IPS-20b (cell line): ENCODE data around the gene SPTB.

Experiments
- H3K27ac ChIP-seq: one replicate; pipeline ENCODE4 v1.5.1; 2013; ENCODE audit warnings: low read length
- H3K27me3 ChIP-seq: 2 replicates; pipeline ENCODE4 v1.6.1; 2013; ENCODE audit warnings: mild to moderate bottlenecking, low read length, inconsistent platforms; ENCODE audit not compliant: insufficient read depth
- H3K36me3 ChIP-seq: 2 replicates; pipeline ENCODE4 v1.6.1; 2013; ENCODE audit warnings: low read depth, mild to moderate bottlenecking, inconsistent platforms, low read length, moderate library complexity; ENCODE audit not compliant: insufficient read depth
- H3K4me1 ChIP-seq: 2 replicates; pipeline ENCODE4 v1.6.1; 2013; ENCODE audit warnings: mild to moderate bottlenecking, control low read depth, inconsistent platforms, low read length, moderate library complexity; ENCODE audit not compliant: insufficient read depth
- H3K4me3 ChIP-seq: 2 replicates; pipeline ENCODE4 v1.5.1; 2013; ENCODE audit warnings: mild to moderate bottlenecking, low read length, inconsistent platforms
- H3K9ac ChIP-seq: 2 replicates; pipeline ENCODE4 v1.6.1; 2013; ENCODE audit warnings: low read depth, mild to moderate bottlenecking, inconsistent platforms, low read length, moderate library complexity
- H3K9me3 ChIP-seq: 2 replicates; pipeline ENCODE4 v1.6.1; 2013; ENCODE audit warnings: mild to moderate bottlenecking, low read depth, low read length, inconsistent platforms; ENCODE audit not compliant: insufficient read depth

SPTB gene

GRCh38 chr14:64778104-64778754 is 101.5 kb downstream of the SPTB start:
- Histone ChIP-seq H3K9ac (no peak overlapping the region), H3K27ac (no peak overlapping the region), H3K9me3 (no peaks in the 10 kb centered on the region), H3K27me3 (no peaks in the 10 kb centered on the region), H3K4me1 (no peaks in the 10 kb centered on the region), H3K4me3 (no peak overlapping the region), H3K36me3 (no peaks in the 10 kb centered on the region)

- Histone ChIP-seq H3K4me3 (no peak overlapping the region), H3K27me3 (no peaks in the 10 kb centered on the region), H3K36me3 (no peaks in the 10 kb centered on the region), H3K9me3 (no peaks in the 10 kb centered on the region), H3K9ac (no peak overlapping the region), H3K27ac (no peak overlapping the region), H3K4me1 (no peaks in the 10 kb centered on the region)
These were observed 102.2 kb downstream of the SPTB start for GRCh38 chr14:64777461-64777860.

- Histone ChIP-seq H3K36me3 (no peaks in the 10 kb centered on the region), H3K9ac (no peak overlapping the region), H3K27ac (no peak overlapping the region), H3K4me3 (no peak overlapping the region), H3K27me3 (no peaks in the 10 kb centered on the region), H3K9me3 (no peaks in the 10 kb centered on the region), H3K4me1 (no peaks in the 10 kb centered on the region)
These were observed 104.5 kb downstream of the SPTB start for GRCh38 chr14:64775081-64775777.

- H3K4me1 ChIP-seq = no peaks in the 10 kb centered on the region
- H3K27ac ChIP-seq = no peak overlapping the region
- H3K9ac ChIP-seq = no peak overlapping the region
- H3K4me3 ChIP-seq = no peak overlapping the region
- H3K36me3 ChIP-seq = no peaks in the 10 kb centered on the region
- no peaks in the 10 kb centered on the region for H3K9me3 ChIP-seq
- no peaks in the 10 kb centered on the region for H3K27me3 ChIP-seq
These were observed 105.4 kb downstream of the SPTB start for GRCh38 chr14:64774272-64774671.

GRCh38 chr14:64773577-64773976 is 106.1 kb downstream of the SPTB start:
- H3K27me3 ChIP-seq = no peaks in the 10 kb centered on the region
- H3K27ac ChIP-seq = no peak overlapping the region
- no peak overlapping the region for H3K9ac ChIP-seq
- no peaks in the 10 kb centered on the region for H3K36me3 ChIP-seq
- no peaks in the 10 kb centered on the region for H3K9me3 ChIP-seq
- no peak overlapping the region for H3K4me3 ChIP-seq
- H3K4me1 ChIP-seq = no peaks in the 10 kb centered on the region

- Histone ChIP-seq H3K9me3 (no peaks in the 10 kb centered on the region), H3K9ac (no peak overlapping the region), H3K4me3 (no peak overlapping the region), H3K27ac (no peak overlapping the region), H3K27me3 (no peaks in the 10 kb centered on the region), H3K4me1 (no peaks in the 10 kb centered on the region), H3K36me3 (no peaks in the 10 kb centered on the region)
These were observed 106.7 kb downstream of the SPTB start for GRCh38 chr14:64773046-64773445.

- H3K4me3 ChIP-seq = no peak overlapping the region
- H3K27ac ChIP-seq = no peak overlapping the region
- H3K9ac ChIP-seq = no peak overlapping the region
- H3K36me3 ChIP-seq = no peaks in the 10 kb centered on the region
- H3K9me3 ChIP-seq = no peaks in the 10 kb centered on the region
- peaks cover 4% of the 10 kb centered on the region; the same call in 1 of the 2 replicates for H3K4me1 ChIP-seq
- H3K27me3 ChIP-seq = no peaks in the 10 kb centered on the region
These were observed 107.2 kb downstream of the SPTB start for GRCh38 chr14:64772397-64772950.

GRCh38 chr14:64771161-64771560 is 108.5 kb downstream of the SPTB start:
- H3K27me3 ChIP-seq = no peaks in the 10 kb centered on the region; the same call in 1 of the 2 replicates
- no peak overlapping the region for H3K9ac ChIP-seq
- no peaks in the 10 kb centered on the region for H3K9me3 ChIP-seq
- H3K36me3 ChIP-seq = no peaks in the 10 kb centered on the region
- H3K4me3 ChIP-seq = no peak overlapping the region
- H3K4me1 ChIP-seq = peaks cover 10% of the 10 kb centered on the region
- no peak overlapping the region for H3K27ac ChIP-seq

- no peaks in the 10 kb centered on the region for H3K36me3 ChIP-seq
- no peak overlapping the region for H3K27ac ChIP-seq
- peaks cover 10% of the 10 kb centered on the region for H3K4me1 ChIP-seq
- no peaks in the 10 kb centered on the region; the same call in 1 of the 2 replicates for H3K27me3 ChIP-seq
- H3K9ac ChIP-seq = no peak overlapping the region
- H3K4me3 ChIP-seq = no peak overlapping the region
- H3K9me3 ChIP-seq = no peaks in the 10 kb centered on the region
These were observed 109.0 kb downstream of the SPTB start for GRCh38 chr14:64770751-64771150.

GRCh38 chr14:64769096-64770020 is 110.3 kb downstream of the SPTB start:
- H3K27me3 ChIP-seq = peaks cover 3% of the 10 kb centered on the region
- H3K4me1 ChIP-seq = peaks cover 10% of the 10 kb centered on the region
- H3K36me3 ChIP-seq = no peaks in the 10 kb centered on the region
- no peak overlapping the region for H3K4me3 ChIP-seq
- no peaks in the 10 kb centered on the region for H3K9me3 ChIP-seq
- no peak overlapping the region for H3K27ac ChIP-seq
- H3K9ac ChIP-seq = no peak overlapping the region

GRCh38 chr14:64768401-64769095 is 111.2 kb downstream of the SPTB start:
- Histone ChIP-seq H3K36me3 (no peaks in the 10 kb centered on the region), H3K4me3 (no peak overlapping the region), H3K9ac (no peak overlapping the region), H3K9me3 (no peaks in the 10 kb centered on the region), H3K4me1 (peaks cover 14% of the 10 kb centered on the region), H3K27me3 (peaks cover 11% of the 10 kb centered on the region), H3K27ac (no peak overlapping the region)
